Hepatocyte (in vitro differentiated cells): ENCODE data around the gene CD164L2.

ENCODE experiments used
- CTCF ChIP-seq: fragments of 200-600 bp; sonication (generic); IDR thresholded peaks from 2 replicates; pipeline ENCODE4 v1.5.1; 2016; ENCODE audit warnings: antibody characterized with exemption, mild to moderate bottlenecking; ENCODE audit not compliant: poor library complexity
- EZH2 ChIP-seq: fragments of 200-600 bp; sonication (generic); IDR thresholded peaks from 2 replicates; pipeline ENCODE4 v1.6.1; 2016; ENCODE audit warnings: antibody characterized with exemption, mild to moderate bottlenecking, borderline replicate concordance
- EZH2phosphoT487 ChIP-seq: fragments of 200-600 bp; sonication (generic); IDR thresholded peaks from one replicate; pipeline ENCODE4 v1.6.1; 2018; ENCODE audit warnings: antibody characterized with exemption, mild to moderate bottlenecking, low read depth, moderate library complexity; ENCODE audit not compliant: unreplicated experiment, severe bottlenecking

- no peak for TF ChIP-seq EZH2
- no peak for TF ChIP-seq CTCF
- no peak for TF ChIP-seq EZH2phosphoT487
Observed at GRCh38 chr1:27400963-27401341, 17.8 kb upstream of the CD164L2 start.
